ENCODE measurements around the gene NSA2.
"Not testable (repeated sequence)": the region's sequence is repeated elsewhere in the genome, so short reads cannot be mapped to it uniquely, and the experiment has no call there.

The NSA2 gene

GRCh38 chr5:74766849-74767578 is at the start of gene NSA2, which contains the start of gene GFM2:
Gene NSA2 (plus strand): TSS chr5:74767249. CDS start chr5:74767361, 112 bp downstream.
Gene GFM2 (minus strand): TSS chr5:74767117. CDS start chr5:74763742, 3,375 bp downstream.
- DNase-seq, result peak; percentile 92 to 99 (median 98)
- intact Hi-C loops (cut with DNase I), result loop anchor here (1.0 to 10.0 kb wide), 4 partner anchors 78 to 570 kb away; partner anchors contain the start of genes HEXB and HMGCR

DNA sequence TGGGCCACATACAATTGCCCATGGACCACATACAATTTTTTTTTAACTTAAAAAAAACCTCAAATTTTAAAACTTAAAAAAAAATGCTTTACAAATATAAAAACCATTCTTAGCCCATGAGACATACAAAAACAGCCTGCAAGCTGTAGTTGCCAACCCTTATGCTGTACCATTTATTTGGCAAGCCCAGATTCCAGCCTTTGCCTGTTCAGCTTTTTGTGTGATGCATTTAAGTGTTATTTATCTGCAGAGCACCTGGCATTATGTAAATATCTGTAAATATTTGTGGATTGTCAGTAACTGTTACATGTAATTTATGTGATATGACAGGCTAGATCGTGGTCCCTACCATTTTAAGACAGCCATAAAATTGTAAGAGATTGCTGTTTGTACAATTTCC is 49.5 kb upstream of the NSA2 start:
- DNase-seq, result no peak
- intact Hi-C loops (cut with DNase I), result no loop called here

- intact Hi-C loops (cut with DNase I), result no loop called here
- DNase-seq, result no peak
Measured at GRCh38 chr5:74722271-74722670, 44.8 kb upstream of the NSA2 start.

DNA sequence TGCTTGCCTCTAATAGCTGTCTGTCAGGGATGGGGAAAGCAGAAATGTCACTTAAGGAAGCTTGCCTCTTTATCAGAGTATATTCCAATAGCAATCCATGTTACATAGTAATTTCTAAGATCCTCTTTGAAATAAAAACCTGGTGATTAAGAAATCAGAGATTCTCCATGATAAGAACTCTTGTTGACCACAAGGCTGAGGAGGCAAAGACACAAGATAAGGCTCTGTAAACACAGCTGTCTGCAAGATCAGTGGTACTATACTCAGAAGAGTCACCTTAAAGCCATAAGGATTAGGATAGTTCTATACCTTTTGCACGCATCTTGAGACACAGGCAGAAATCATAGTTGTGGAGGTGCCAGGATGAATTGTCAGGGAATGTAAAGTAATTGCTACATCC is 41.7 kb upstream of the NSA2 start:
- intact Hi-C loops (cut with DNase I), result no loop called here
- DNase-seq, result no peak

GRCh38 chr5:74736759-74737158 is 30.3 kb upstream of the NSA2 start:
- DNase-seq, result peak in 2 of 10 donors; percentile 31 to 65
- intact Hi-C loops (cut with DNase I), result no loop called here

DNA sequence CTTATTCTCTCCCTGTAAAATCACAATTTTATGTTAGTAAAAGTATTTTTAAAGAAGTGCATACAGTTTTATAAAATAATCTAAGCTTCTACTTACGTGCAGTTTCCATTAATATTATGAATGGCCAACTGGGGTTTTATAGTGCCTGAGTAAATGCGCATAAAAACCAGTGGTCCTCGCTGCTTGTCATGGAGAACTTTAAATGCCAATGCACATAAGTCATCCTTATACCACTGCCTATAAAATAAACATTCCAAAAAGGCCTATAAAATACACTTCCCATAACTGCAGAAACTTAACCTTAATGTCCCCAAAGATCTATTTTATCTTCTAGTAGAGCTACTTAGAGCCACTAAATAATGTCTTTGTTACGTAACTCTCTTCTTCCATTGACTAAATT is 28.6 kb upstream of the NSA2 start:
- DNase-seq, result no peak
- intact Hi-C loops (cut with DNase I), result no loop called here

DNA sequence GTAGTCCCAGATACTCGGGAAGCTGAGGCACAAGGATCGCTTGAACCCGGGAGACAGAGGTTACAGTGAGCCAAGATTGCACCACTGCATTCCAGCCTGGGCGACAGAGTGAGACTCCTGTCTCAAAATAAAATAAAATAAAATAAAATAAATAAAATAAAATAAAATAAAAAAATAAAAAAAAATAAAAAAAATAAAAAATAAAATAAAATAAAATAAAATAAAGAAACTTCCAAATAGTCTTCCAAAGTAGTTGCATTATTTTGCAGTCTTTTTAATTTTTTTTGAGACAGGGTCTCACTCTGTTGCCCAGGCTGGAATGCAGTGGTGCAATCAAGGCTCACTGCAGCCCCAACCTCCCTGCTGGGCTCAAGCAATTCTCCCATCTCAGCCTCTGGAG is 18.3 kb upstream of the NSA2 start:
- DNase-seq; intact Hi-C loops (cut with DNase I): not testable (repeated sequence)

GRCh38 chr5:74761241-74761640 is 5.8 kb upstream of the NSA2 start:
- intact Hi-C loops (cut with DNase I), result loop anchor here (10.0 kb wide), 1 partner anchor 84 kb away; no protein-coding TSS in a partner anchor
- no peak for DNase-seq

- no peak for DNase-seq
- intact Hi-C loops (cut with DNase I), result loop anchor here (10.0 kb wide), 1 partner anchor 82 kb away; no protein-coding TSS in a partner anchor
Measured at GRCh38 chr5:74762599-74762998, 4.5 kb upstream of the NSA2 start.

DNA sequence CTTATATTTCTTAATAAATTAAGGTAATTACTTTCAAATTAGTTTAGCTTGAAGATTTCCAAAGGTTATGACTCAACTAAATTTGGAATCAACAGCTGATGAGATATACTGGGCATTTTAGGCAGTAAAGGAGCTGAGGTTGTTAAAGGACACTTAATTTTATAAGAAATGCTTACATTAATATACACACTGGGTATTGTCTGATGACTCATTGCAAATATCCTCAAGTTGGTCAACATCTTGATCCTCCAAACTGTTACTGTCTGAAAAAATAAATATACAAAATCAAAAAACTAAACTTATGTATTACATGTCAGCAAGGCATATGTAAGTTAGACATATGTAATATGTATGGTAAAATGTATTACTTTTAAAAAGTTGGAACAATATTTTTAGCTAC is 3.5 kb upstream of the NSA2 start:
- intact Hi-C loops (cut with DNase I), result loop anchor here (10.0 kb wide), 1 partner anchor 81 kb away; no protein-coding TSS in a partner anchor
- no peak for DNase-seq

- DNase-seq, result no peak
- intact Hi-C loops (cut with DNase I), result loop anchor here (5.0 to 10.0 kb wide), 3 partner anchors 78 to 572 kb away; partner anchors contain the start of genes HEXB and HMGCR
Measured at GRCh38 chr5:74765201-74765600, 1.8 kb upstream of the NSA2 start.

DNA sequence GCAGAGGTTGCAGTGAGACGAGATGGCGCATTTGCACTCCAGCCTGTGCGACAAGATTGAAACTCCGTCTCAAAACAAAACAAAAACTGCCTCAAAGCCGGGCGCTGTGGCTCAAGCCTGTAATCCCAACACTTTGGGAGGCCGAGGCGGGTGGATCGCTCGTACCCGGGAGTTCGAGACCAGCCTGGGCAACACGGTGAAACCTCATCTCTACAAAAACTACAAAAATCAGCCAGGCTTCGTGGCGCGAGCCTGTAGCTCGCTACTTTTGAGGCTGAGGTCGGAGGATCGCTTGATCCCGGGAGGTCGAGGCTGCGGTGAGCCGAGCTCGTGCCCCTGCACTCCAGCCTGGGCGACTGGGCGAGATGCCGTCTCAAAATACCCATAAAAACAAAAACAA is 1.1 kb upstream of the NSA2 start:
- DNase-seq, result peak in 2 of 10 donors; percentile 60 to 67
- intact Hi-C loops (cut with DNase I), result loop anchor here (1.0 to 10.0 kb wide), 4 partner anchors 79 to 571 kb away; partner anchors contain the start of genes HEXB and HMGCR

- DNase-seq, result no peak
- intact Hi-C loops (cut with DNase I), result loop anchor here (1.0 to 10.0 kb wide), 4 partner anchors 78 to 571 kb away; partner anchors contain the start of genes HEXB and HMGCR
Measured at GRCh38 chr5:74766418-74766848, 616 bp upstream of the NSA2 start.

DNA sequence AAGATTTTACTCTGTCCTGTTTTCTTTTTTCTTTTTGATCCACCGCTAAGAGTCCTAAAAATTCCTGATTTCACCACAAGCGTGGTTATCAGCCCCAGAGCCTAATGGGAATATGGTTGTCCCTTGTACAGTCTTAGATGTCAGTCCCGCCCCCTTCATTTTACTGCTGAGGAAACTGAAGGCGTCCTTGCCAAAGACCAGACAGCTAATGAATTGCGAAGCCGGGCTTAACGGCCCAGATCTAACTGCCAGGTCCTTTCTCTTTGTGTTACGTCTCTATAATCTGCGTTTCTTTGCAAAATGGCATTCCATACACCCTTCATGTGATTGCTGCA is 497 bp downstream of the NSA2 start:
- intact Hi-C loops (cut with DNase I), result loop anchor here (5.0 to 10.0 kb wide), 3 partner anchors 77 to 570 kb away; partner anchors contain the start of genes HEXB and HMGCR
- DNase-seq, result no peak

- intact Hi-C loops (cut with DNase I), result no loop called here
- DNase-seq, result no peak
Measured at GRCh38 chr5:74772359-74772758, 5.3 kb downstream of the NSA2 start.

- intact Hi-C loops (cut with DNase I), result no loop called here
- no peak for DNase-seq
Measured at GRCh38 chr5:74778609-74779008, 11.6 kb downstream of the NSA2 start.

- DNase-seq, result no peak
- intact Hi-C loops (cut with DNase I), result no loop called here
Measured at GRCh38 chr5:74786851-74787250, 19.8 kb downstream of the NSA2 start.

GRCh38 chr5:74787424-74787823 is 20.4 kb downstream of the NSA2 start:
- no peak for DNase-seq
- intact Hi-C loops (cut with DNase I), result no loop called here

DNA sequence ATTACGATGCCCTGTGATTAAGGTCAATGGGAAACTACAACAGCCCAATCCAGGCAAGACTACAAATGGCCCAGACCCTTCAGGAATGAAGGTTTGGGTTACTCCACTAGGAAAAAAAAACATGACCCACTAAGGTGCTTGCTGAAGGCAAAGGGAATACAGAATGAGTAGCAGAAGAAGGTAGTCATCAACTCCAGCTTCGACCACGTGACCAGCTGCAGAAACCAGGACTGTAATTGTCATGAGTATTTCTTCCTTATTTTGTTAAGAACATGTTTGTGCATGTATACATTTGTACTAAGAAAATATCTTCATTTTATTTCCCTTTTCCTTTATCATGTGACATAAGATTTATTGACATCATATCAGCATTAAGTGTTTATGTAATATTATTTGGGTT is 24.6 kb downstream of the NSA2 start:
- DNase-seq; intact Hi-C loops (cut with DNase I): not testable (repeated sequence)

DNA sequence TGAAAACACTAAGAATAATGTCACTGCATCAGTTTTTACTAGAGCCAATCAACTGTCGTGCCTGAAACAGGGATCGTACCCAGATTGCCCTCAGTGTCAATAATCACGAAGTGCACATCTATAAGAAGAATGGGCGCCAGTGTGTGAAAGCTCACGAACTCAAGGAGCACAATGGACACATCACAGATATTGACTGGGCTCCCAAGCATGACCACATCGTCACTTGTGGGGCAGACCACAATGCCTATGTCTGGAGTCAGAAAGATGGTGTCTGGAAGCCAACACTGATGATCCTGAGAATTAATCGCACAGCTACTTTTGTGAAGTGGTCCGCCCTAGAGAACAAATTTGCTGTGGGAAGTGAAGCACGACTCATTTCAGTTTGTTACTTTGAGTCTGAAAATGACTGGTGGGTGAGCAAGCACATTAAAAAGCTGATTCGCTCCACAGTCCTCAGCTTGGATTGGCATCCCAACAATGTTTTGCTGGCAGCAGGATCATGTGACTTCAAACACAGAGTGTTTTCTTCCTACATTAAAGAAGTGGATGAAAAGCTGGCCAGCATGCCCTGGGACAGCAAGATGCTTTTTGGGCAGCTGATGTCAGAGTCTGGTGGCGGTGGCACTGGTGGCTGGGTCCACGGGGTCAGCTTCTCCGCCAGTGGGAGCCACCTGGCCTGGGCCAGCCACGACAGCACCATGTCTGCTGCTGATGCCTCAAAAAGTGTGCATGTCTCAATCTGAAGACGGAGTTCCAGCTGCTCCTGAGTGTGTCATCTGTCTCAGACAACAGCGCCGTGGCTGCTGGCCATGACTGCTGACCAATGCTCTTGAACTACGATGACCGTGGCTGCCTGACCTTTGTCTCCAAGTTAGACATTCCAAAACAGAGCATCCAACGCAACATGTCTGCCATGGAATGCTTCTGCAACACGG is 32.2 kb downstream of the NSA2 start:
- intact Hi-C loops (cut with DNase I), result no loop called here
- DNase-seq, result peak in 7 of 10 donors; percentile 27 to 86 (median 53)

- intact Hi-C loops (cut with DNase I), result no loop called here
- no peak for DNase-seq
Measured at GRCh38 chr5:74801197-74801596, 34.1 kb downstream of the NSA2 start.

Data from posterior cingulate gyrus (tissue), 11 donors.